ENCODE measurements around the gene DMWD.

DMWD gene

GRCh38 chr19:45745606-45746005 lies 47.0 kb downstream of the DMWD start:
- no peak for DNase-seq (ENCODE audit: low read depth)

DNA sequence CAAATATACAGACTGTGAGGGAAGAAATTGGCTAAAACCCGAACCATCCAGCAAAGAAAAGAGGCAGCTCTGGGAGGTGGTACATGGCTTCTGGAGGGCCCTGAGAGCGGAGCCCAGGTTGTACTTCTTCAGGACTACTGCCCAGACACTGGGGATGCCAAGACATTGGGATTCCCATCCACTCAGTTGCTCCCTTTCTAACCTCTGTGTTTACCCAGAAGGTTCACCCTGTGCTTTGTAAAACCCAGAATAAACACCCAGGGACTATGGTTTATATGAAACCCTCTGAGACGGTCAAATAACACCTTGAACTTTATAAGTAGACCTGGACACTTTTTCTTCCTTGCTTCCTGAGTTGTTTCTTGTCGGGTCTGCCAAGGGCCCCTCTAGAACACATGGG lies 49.7 kb downstream of the DMWD start:
- no peak for DNase-seq (ENCODE audit: low read depth)

DNA sequence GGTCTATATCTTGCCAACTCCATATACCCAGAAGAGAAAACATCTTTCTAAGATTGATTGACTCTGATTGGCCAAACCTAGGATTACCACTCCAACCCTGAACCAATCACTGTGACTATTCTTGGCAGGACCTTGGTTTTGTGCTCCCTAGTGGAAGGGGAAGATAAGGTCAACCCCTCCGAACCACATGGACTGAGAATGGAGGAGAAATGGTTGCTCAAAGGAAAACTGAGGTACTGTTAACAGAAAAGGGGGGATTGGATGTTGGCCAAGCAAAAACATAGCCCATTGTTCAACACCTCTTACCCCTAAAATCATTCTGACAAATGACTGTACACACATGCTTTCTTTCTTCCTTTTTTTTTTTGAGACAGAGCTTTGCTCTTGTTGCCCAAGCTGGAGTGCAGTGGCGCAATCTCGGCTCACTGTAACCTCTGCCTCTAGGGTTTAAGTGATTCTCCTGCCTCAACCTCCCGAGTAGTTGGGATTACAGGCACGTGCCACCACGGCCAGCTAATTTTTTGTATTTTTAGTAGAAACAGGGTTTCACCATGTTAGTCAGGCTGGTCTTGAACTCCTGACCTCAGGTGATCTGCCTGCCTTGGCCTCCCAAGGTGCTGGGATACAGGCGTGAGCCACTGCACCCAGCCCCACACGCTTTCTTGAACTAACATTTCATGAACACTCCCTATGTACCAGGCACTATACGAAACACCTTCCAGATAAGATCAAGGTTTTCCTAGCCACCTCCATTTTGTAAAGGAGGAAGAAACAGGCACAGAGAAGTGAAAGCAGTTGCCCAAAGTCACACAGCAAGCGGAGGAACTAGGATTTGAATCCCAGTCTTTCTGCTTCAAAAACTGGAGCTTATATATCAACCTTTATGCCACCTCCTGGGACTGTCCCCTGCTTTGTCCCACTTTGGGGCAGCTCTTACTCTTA lies 52.9 kb downstream of the DMWD start:
- DNase-seq (ENCODE audit: low read depth) = no peak

GRCh38 chr19:45733160-45733810 lies 59.4 kb downstream of the DMWD start, which contains the start of gene MEIOSIN:
MEIOSIN (plus strand) TSS chr19:45733439; CDS start chr19:45735377, 1,938 bp downstream.
- DNase-seq (ENCODE audit: low read depth) = no peak
